ENCODE results near the gene AHNAK2. TPM values are rescaled to one million over a fixed set of nuclear protein-coding genes. Genes with fewer than 3 reads are reported as not detected.

AHNAK2 gene
- total and polyA plus RNA-seq, 2 donors (not counting 1 experiment from before 2014, with no cell fraction given) = 6.6 to 106 TPM

DNA sequence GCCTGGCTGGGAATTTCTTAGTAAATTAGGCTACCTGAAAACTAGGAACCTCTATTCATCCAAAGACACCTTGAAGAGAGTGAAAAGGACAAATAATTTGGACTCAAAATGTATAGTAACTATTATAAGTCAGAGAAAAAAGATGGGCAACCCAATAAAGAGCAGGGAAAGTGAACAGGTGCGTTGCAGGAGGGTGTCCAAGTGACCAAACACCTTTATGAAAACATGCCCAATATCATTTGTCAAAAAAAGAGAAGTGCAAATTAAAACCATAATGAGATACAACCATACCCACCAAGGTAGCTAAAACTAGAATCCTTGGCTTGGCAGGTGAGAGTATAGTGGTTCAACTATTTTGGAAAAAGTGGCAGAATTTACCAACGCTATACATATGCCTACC lies 78.4 kb downstream of the AHNAK2 start:
- Histone ChIP-seq H3K27me3 (ENCODE audit: control insufficient read depth, insufficient read depth, low read length) (no peaks in the 10 kb centered on the region), H3K4me1 (ENCODE audit: control insufficient read depth, extremely low read depth, insufficient read depth, low read length) (no peaks in the 10 kb centered on the region), H3K36me3 (ENCODE audit: control insufficient read depth, insufficient read depth, low read length) (peaks cover under 1% of the 10 kb centered on the region), H3K79me2 (ENCODE audit: control insufficient read depth, insufficient read depth, low read length) (no peaks in the 10 kb centered on the region), H3K9ac (ENCODE audit: insufficient read depth, low read length) (no peak overlapping the region), H2AFZ (ENCODE audit: low read length) (no peak overlapping the region), H3K9me3 (ENCODE audit: control insufficient read depth, insufficient read depth, low read depth, low read length) (no peaks in the 10 kb centered on the region), H3K4me3 (replicated peaks in 1 of 4; ENCODE audit: control extremely low read depth in 1 of 4, insufficient read depth in 1 of 4, low read depth in 3 of 4, low read length in 4 of 4) (no peak overlapping the region), H3K4me2 (ENCODE audit: extremely low read depth, insufficient read depth, low read length) (no peak overlapping the region), H3K27ac (ENCODE audit: insufficient read depth, low read length) (no peak overlapping the region), H4K20me1 (ENCODE audit: control insufficient read depth, extremely low read depth, insufficient read depth, low read length) (no peaks in the 10 kb centered on the region)
- TF ChIP-seq, protein P1, sequence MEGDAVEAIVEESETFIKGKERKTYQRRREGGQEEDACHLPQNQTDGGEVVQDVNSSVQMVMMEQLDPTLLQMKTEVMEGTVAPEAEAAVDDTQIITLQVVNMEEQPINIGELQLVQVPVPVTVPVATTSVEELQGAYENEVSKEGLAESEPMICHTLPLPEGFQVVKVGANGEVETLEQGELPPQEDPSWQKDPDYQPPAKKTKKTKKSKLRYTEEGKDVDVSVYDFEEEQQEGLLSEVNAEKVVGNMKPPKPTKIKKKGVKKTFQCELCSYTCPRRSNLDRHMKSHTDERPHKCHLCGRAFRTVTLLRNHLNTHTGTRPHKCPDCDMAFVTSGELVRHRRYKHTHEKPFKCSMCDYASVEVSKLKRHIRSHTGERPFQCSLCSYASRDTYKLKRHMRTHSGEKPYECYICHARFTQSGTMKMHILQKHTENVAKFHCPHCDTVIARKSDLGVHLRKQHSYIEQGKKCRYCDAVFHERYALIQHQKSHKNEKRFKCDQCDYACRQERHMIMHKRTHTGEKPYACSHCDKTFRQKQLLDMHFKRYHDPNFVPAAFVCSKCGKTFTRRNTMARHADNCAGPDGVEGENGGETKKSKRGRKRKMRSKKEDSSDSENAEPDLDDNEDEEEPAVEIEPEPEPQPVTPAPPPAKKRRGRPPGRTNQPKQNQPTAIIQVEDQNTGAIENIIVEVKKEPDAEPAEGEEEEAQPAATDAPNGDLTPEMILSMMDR (conservative IDR thresholded peaks at IDR 0.05 in 1 of 2, IDR thresholded peaks at IDR 0.05 in 1 of 2; ENCODE audit: low read depth in 1 of 2, low read length in 2 of 2) = no peak
- no peak for TF ChIP-seq EZH2 (IDR thresholded peaks at IDR 0.05; ENCODE audit: low read length, missing control alignments)
- no peak for DNase-seq (ENCODE audit: low read depth in 2 of 2)

DNA sequence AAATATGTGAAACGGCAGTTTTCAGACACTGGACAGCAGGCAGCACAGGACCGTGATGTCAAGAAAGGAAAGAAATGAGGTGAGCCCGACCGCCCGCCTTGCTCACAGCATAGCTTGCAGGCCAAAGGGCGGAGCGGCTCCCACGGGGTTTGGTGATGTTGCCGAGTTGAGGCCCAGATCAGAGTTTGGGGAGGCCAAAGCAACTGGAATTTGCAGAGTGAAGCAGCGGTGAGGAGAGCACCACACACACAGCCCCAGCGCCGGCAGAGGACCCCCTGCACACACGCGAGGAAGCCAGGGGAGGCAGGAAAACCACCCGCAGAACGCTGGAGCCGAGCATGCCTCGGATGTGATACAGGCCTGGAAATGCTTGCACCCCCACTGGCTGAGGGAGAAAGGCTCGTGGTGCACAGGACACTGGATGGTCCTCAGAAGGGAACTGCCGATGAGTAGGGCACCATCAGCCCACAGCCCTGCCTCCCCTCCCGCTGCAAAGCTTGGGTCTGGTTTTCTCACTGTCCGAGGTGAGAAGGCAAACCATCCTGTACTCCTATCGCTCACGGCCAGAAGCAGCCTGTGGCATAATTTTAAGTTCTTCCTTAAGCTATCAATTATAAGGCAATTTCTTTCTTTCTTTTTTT lies 79.2 kb downstream of the AHNAK2 start:
- peak in 1 of 2 donors; percentile 5 for DNase-seq (ENCODE audit: low read depth in 2 of 2)

DNA sequence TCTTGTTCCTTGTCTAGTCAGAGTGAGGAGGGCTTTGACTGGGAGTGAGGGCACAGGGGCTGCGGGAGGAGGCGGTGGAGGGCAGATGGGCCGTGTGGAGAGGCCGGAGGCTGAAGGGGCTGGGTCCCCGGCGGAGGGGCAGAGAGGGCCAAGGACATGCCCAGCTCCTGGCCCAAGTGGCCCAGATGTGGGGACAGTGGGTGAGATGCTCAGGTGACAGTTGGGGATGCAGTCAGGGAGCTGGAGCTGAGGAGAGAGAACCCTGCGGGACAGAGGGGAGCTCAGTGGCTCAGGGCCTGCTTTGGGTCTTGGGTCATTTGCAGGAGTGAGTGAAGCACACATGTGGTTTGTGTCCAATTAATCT lies 80.0 kb downstream of the AHNAK2 start:
- H4K20me1 ChIP-seq (ENCODE audit: control insufficient read depth, extremely low read depth, insufficient read depth, low read length) = no peaks in the 10 kb centered on the region
- no peak overlapping the region for H3K27ac ChIP-seq (ENCODE audit: insufficient read depth, low read length)
- TF ChIP-seq EZH2 (IDR thresholded peaks at IDR 0.05; ENCODE audit: low read length, missing control alignments) = no peak
- TF ChIP-seq, protein P1 (conservative IDR thresholded peaks at IDR 0.05 in 1 of 2, IDR thresholded peaks at IDR 0.05 in 1 of 2; ENCODE audit: low read depth in 1 of 2, low read length in 2 of 2) = no peak
- no peak overlapping the region for H3K4me2 ChIP-seq (ENCODE audit: extremely low read depth, insufficient read depth, low read length)
- H3K4me3 ChIP-seq (replicated peaks in 1 of 4; ENCODE audit: control extremely low read depth in 1 of 4, insufficient read depth in 1 of 4, low read depth in 3 of 4, low read length in 4 of 4) = no peak overlapping the region
- no peak overlapping the region for H2AFZ ChIP-seq (ENCODE audit: low read length)
- H3K4me1 ChIP-seq (ENCODE audit: control insufficient read depth, extremely low read depth, insufficient read depth, low read length) = no peaks in the 10 kb centered on the region
- H3K36me3 ChIP-seq (ENCODE audit: control insufficient read depth, insufficient read depth, low read length) = peaks cover 3% of the 10 kb centered on the region
- no peaks in the 10 kb centered on the region for H3K79me2 ChIP-seq (ENCODE audit: control insufficient read depth, insufficient read depth, low read length)
- no peak for DNase-seq (ENCODE audit: low read depth in 2 of 2)
- H3K9me3 ChIP-seq (ENCODE audit: control insufficient read depth, insufficient read depth, low read depth, low read length) = no peaks in the 10 kb centered on the region
- no peak overlapping the region for H3K9ac ChIP-seq (ENCODE audit: insufficient read depth, low read length)
- no peaks in the 10 kb centered on the region for H3K27me3 ChIP-seq (ENCODE audit: control insufficient read depth, insufficient read depth, low read length)

More for the DNA sequence above, 79.2 kb downstream of the AHNAK2 start:
- no peak overlapping the region for H3K4me2 ChIP-seq (ENCODE audit: extremely low read depth, insufficient read depth, low read length)
- H3K9ac ChIP-seq (ENCODE audit: insufficient read depth, low read length) = no peak overlapping the region
- no peaks in the 10 kb centered on the region for H3K79me2 ChIP-seq (ENCODE audit: control insufficient read depth, insufficient read depth, low read length)
- no peaks in the 10 kb centered on the region for H4K20me1 ChIP-seq (ENCODE audit: control insufficient read depth, extremely low read depth, insufficient read depth, low read length)
- peaks cover 3% of the 10 kb centered on the region for H3K36me3 ChIP-seq (ENCODE audit: control insufficient read depth, insufficient read depth, low read length)
- no peaks in the 10 kb centered on the region for H3K9me3 ChIP-seq (ENCODE audit: control insufficient read depth, insufficient read depth, low read depth, low read length)
- TF ChIP-seq, protein P1 (conservative IDR thresholded peaks at IDR 0.05 in 1 of 2, IDR thresholded peaks at IDR 0.05 in 1 of 2; ENCODE audit: low read depth in 1 of 2, low read length in 2 of 2) = no peak
- no peak for TF ChIP-seq EZH2 (IDR thresholded peaks at IDR 0.05; ENCODE audit: low read length, missing control alignments)
- no peak overlapping the region for H3K27ac ChIP-seq (ENCODE audit: insufficient read depth, low read length)
- no peak overlapping the region for H3K4me3 ChIP-seq (replicated peaks in 1 of 4; ENCODE audit: control extremely low read depth in 1 of 4, insufficient read depth in 1 of 4, low read depth in 3 of 4, low read length in 4 of 4)
- no peak overlapping the region for H2AFZ ChIP-seq (ENCODE audit: low read length)
- H3K27me3 ChIP-seq (ENCODE audit: control insufficient read depth, insufficient read depth, low read length) = no peaks in the 10 kb centered on the region
- H3K4me1 ChIP-seq (ENCODE audit: control insufficient read depth, extremely low read depth, insufficient read depth, low read length) = no peaks in the 10 kb centered on the region

Data from fibroblast of lung (primary cell).